Measurements from ENCODE around the gene SIX5.
A peak's percentile ranks its signal among the peaks of the same experiment; 100 is the strongest.

SIX5 gene

DNA sequence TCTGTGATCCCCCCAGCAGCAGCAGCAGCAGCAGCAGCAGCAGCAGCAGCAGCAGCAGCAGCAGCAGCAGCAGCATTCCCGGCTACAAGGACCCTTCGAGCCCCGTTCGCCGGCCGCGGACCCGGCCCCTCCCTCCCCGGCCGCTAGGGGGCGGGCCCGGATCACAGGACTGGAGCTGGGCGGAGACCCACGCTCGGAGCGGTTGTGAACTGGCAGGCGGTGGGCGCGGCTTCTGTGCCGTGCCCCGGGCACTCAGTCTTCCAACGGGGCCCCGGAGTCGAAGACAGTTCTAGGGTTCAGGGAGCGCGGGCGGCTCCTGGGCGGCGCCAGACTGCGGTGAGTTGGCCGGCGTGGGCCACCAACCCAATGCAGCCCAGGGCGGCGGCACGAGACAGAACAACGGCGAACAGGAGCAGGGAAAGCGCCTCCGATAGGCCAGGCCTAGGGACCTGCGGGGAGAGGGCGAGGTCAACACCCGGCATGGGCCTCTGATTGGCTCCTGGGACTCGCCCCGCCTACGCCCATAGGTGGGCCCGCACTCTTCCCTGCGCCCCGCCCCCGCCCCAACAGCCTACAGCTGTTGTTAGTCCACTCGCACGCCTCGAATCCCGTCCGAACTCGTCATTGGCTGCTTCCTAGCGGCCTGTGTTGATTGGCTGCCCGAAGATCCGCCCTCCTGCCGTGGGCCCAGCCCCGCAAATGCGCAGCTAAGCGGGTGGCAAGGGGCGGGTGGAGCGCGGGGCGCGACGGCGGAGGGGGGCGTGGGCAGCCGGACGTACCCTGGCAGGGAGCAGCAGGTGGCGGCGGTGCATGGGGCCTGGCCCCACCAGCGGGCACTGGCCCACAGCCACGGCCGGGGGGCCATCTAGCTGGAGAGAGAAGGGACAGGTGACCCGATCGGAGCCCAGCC is 1.4 kb upstream of the SIX5 start (continued):
- TF ChIP-seq SP2 (tag by site-specific recombination; IDR thresholded peaks at IDR 0.05) (peak; percentile 98), REST (tag by site-specific recombination; IDR thresholded peaks at IDR 0.05) (0 out of 2 replicates have a peak, but pooled peaks have one; percentile 27), ZNF184 (tag by site-specific recombination; IDR thresholded peaks at IDR 0.05) (no peak), PRDM4 (tag by site-specific recombination; IDR thresholded peaks at IDR 0.05) (no peak; the same call in 1 of the 2 replicates), ZNF600 (tag by site-specific recombination; IDR thresholded peaks at IDR 0.05) (peak; percentile 61), ZNF211 (tag by site-specific recombination; IDR thresholded peaks at IDR 0.05; ENCODE audit: low read depth) (no peak), ZNF596 (tag by site-specific recombination; IDR thresholded peaks at IDR 0.05) (no peak), EGR2 (tag by site-specific recombination; IDR thresholded peaks at IDR 0.05; ENCODE audit: low read depth) (peak; percentile 97), IKZF3 (tag by site-specific recombination; IDR thresholded peaks at IDR 0.05) (peak; percentile 34; the same call in 1 of the 2 replicates), ZNF37A (tag by site-specific recombination; IDR thresholded peaks at IDR 0.05) (no peak), ZNF561 (tag by site-specific recombination; IDR thresholded peaks at IDR 0.05; ENCODE audit: borderline replicate concordance) (peak; percentile 14; the same call in 1 of the 2 replicates), ZXDB (tag by site-specific recombination; IDR thresholded peaks at IDR 0.05) (peak; percentile 73), ZFHX2 (tag by site-specific recombination; conservative IDR thresholded peaks at IDR 0.05) (peak; percentile 99), ZNF404 (tag by site-specific recombination; IDR thresholded peaks at IDR 0.05) (no peak), WT1 (tag by site-specific recombination; IDR thresholded peaks at IDR 0.05) (no peak), ZNF274 (IDR thresholded peaks at IDR 0.05; ENCODE audit: low read length) (no peak), ZNF274 (tag by site-specific recombination; IDR thresholded peaks at IDR 0.05; ENCODE audit: borderline replicate concordance) (no peak), ZNF223 (tag by site-specific recombination; IDR thresholded peaks at IDR 0.05) (no peak), ZSCAN30 (tag by site-specific recombination; IDR thresholded peaks at IDR 0.05) (peak; percentile 53; the same call in 1 of the 2 replicates), SP3 (tag by site-specific recombination; IDR thresholded peaks at IDR 0.05) (peak; percentile 97), ZNF26 (tag by site-specific recombination; IDR thresholded peaks at IDR 0.05) (no peak), KLF17 (tag by site-specific recombination; IDR thresholded peaks at IDR 0.05) (0 out of 2 replicates have a peak, but pooled peaks have one; percentile 12), KLF10 (tag by site-specific recombination; IDR thresholded peaks at IDR 0.05) (peak; percentile 99)
- TF ChIP-seq, protein P1, sequence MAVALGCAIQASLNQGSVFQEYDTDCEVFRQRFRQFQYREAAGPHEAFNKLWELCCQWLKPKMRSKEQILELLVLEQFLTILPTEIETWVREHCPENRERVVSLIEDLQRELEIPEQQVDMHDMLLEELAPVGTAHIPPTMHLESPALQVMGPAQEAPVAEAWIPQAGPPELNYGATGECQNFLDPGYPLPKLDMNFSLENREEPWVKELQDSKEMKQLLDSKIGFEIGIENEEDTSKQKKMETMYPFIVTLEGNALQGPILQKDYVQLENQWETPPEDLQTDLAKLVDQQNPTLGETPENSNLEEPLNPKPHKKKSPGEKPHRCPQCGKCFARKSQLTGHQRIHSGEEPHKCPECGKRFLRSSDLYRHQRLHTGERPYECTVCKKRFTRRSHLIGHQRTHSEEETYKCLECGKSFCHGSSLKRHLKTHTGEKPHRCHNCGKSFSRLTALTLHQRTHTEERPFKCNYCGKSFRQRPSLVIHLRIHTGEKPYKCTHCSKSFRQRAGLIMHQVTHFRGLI (tag by site-specific recombination; IDR thresholded peaks at IDR 0.05) = peak; percentile 39; the same call in 1 of the 2 replicates
- TF ChIP-seq, protein P2, sequence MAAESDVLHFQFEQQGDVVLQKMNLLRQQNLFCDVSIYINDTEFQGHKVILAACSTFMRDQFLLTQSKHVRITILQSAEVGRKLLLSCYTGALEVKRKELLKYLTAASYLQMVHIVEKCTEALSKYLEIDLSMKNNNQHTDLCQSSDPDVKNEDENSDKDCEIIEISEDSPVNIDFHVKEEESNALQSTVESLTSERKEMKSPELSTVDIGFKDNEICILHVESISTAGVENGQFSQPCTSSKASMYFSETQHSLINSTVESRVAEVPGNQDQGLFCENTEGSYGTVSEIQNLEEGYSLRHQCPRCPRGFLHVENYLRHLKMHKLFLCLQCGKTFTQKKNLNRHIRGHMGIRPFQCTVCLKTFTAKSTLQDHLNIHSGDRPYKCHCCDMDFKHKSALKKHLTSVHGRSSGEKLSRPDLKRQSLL (tag by site-specific recombination; IDR thresholded peaks at IDR 0.05) = no peak
- TF ChIP-seq, protein P3, sequence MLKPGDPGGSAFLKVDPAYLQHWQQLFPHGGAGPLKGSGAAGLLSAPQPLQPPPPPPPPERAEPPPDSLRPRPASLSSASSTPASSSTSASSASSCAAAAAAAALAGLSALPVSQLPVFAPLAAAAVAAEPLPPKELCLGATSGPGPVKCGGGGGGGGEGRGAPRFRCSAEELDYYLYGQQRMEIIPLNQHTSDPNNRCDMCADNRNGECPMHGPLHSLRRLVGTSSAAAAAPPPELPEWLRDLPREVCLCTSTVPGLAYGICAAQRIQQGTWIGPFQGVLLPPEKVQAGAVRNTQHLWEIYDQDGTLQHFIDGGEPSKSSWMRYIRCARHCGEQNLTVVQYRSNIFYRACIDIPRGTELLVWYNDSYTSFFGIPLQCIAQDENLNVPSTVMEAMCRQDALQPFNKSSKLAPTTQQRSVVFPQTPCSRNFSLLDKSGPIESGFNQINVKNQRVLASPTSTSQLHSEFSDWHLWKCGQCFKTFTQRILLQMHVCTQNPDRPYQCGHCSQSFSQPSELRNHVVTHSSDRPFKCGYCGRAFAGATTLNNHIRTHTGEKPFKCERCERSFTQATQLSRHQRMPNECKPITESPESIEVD (tag by site-specific recombination; IDR thresholded peaks at IDR 0.05) = no peak
